Left cardiac atrium (tissue), 2 donors: ENCODE measurements around the gene POLR1G. TPM values are rescaled to one million over a fixed set of nuclear protein-coding genes. Genes with fewer than 3 reads are reported as not detected.

Experiments
- microRNA-seq, 2 donors: library from miRNA; unstranded; fragments of <30 nt; microRNA quantifications; one replicate each; pipeline ENCODE4 v1.2.0, GENCODE V29; 2020
- total RNA-seq, 2 donors: library from RNA; stranded (reverse); fragmentation: NEBNext Ultra II Directional; extraction: Animal tissue kit (Norgen Biotek cat#: 25700); gene quantifications; one replicate each; pipeline ENCODE4 v1.2.1, GENCODE V29; 2021
- donor health status: DM: no; HTN: yes; CAD: no; lungs with severe emphysema.
- donor health status: DM: yes; HTN: yes; CAD: no.

The POLR1G gene
- total RNA-seq, 2 donors from 2014 or later = 4.6 to 5.5 TPM

Small RNA genes lying within 50 kb of the gene (microRNA-seq; reads per million reads assigned to microRNA genes)
- gene MIR6088 = 0 to 0.27 reads per million in 2 donors

Other genes starting within 250 kb of the POLR1G start
- gene NKPD1, start 245.7 kb upstream of the POLR1G start, total RNA-seq = under 1 TPM in 1 of 2 donors, not detected in 1; 0.05 TPM
- gene TRAPPC6A, start 228.4 kb upstream of the POLR1G start, total RNA-seq = 10 to 100 TPM; 13.6 to 14.3 TPM
- gene BLOC1S3, start 227.9 kb upstream of the POLR1G start, total RNA-seq = 1 to 10 TPM; 6.1 to 7.0 TPM
- 1 to 10 TPM; 1.9 to 2.6 TPM for gene EXOC3L2, start 161.2 kb upstream of the POLR1G start, total RNA-seq
- 10 to 100 TPM; 30.2 to 38.8 TPM for gene MARK4, start 155.4 kb upstream of the POLR1G start, total RNA-seq
- gene CKM, start 83.8 kb upstream of the POLR1G start, total RNA-seq = 1,000 to 10,000 TPM; 3,072 to 3,213 TPM
- gene KLC3, start 65.9 kb upstream of the POLR1G start, total RNA-seq = under 1 TPM; 0.21 to 0.24 TPM
- 10 to 100 TPM; 12.7 to 13.0 TPM for gene ERCC2, start 36.1 kb upstream of the POLR1G start, total RNA-seq
- 100 to 1,000 TPM; 123 to 143 TPM for gene PPP1R13L, start 1.6 kb upstream of the POLR1G start, total RNA-seq
- 100 to 1,000 TPM; 105 to 140 TPM for gene ERCC1, start 17.3 kb downstream of the POLR1G start, total RNA-seq
- gene FOSB, start 61.4 kb downstream of the POLR1G start, total RNA-seq = 1 to 10 TPM; 1.5 to 5.5 TPM
- gene RTN2, start 90.4 kb downstream of the POLR1G start, total RNA-seq = 10 to 100 TPM; 13.0 to 16.3 TPM
- gene PPM1N, start 91.8 kb downstream of the POLR1G start, total RNA-seq = 1 to 10 TPM in 1 of 2 donors, under 1 TPM in 1; 0.47 to 1.0 TPM
- 10 to 100 TPM; 48.4 to 91.7 TPM for gene VASP, start 100.8 kb downstream of the POLR1G start, total RNA-seq
- 10 to 100 TPM; 19.1 to 27.1 TPM for gene OPA3, start 178.2 kb downstream of the POLR1G start, total RNA-seq
- gene GPR4, start 195.6 kb downstream of the POLR1G start, total RNA-seq = 10 to 100 TPM in 1 of 2 donors, 1 to 10 TPM in 1; 5.2 to 17.7 TPM
- gene EML2, start 232.8 kb downstream of the POLR1G start, total RNA-seq = 10 to 100 TPM; 30.1 to 34.8 TPM